MCF 10A (cell line): Measurements from ENCODE around the gene DMRT1. TPM values are rescaled to one million over a fixed set of nuclear protein-coding genes. Genes with fewer than 3 reads are reported as not detected.

Experiments
- BruUV-seq: library from RNA; stranded (reverse); fragments of 400-500 nt; replicated peaks from 2 replicates; lab custom pipeline; 2021; lab: Mats Ljungman, UMichigan
- CTCF ChIA-PET: fragments of 300-600 bp; sonication (Branson Sonifier 250); formaldehyde crosslinking; extraction: SDS; loops from one replicate; lab custom pipeline; 2021; ENCODE audit warnings: antibody characterized with exemption, inconsistent platforms; lab: Yijun Ruan, JAX
- POLR2A ChIA-PET: fragments of 300-600, 350-650 bp; sonication (Branson Sonifier 250); formaldehyde crosslinking; extraction: SDS; loops from one replicate; lab custom pipeline; 2020; ENCODE audit warnings: antibody characterized with exemption, inconsistent platforms; lab: Yijun Ruan, JAX
- DNase-seq: peaks from one replicate; pipeline ENCODE4 v3.0.0-alpha.2; 2018; ENCODE audit not compliant: unreplicated experiment
- H3K27ac Mint-ChIP-seq: one replicate; pipeline ENCODE4 v1.8.0; 2022; ENCODE audit warnings: mild to moderate bottlenecking, low read depth, mixed read lengths; ENCODE audit not compliant: unreplicated experiment
- H3K27me3 Mint-ChIP-seq: one replicate; pipeline ENCODE4 v1.8.0; 2022; ENCODE audit warnings: mixed read lengths; ENCODE audit not compliant: insufficient read depth, unreplicated experiment
- H3K36me3 Mint-ChIP-seq: one replicate; pipeline ENCODE4 v1.8.0; 2022; ENCODE audit warnings: mild to moderate bottlenecking, moderate library complexity, mixed read lengths; ENCODE audit not compliant: insufficient read depth, unreplicated experiment
- H3K4me1 Mint-ChIP-seq: one replicate; pipeline ENCODE4 v1.8.0; 2022; ENCODE audit warnings: mixed read lengths; ENCODE audit not compliant: insufficient read depth, unreplicated experiment
- H3K4me3 Mint-ChIP-seq: one replicate; pipeline ENCODE4 v1.8.0; 2022; ENCODE audit warnings: mild to moderate bottlenecking, moderate library complexity, mixed read lengths; ENCODE audit not compliant: unreplicated experiment
- H3K9me3 Mint-ChIP-seq: one replicate; pipeline ENCODE4 v1.8.0; 2022; ENCODE audit warnings: mixed read lengths; ENCODE audit not compliant: unreplicated experiment
- intact Hi-C: fragments of 100-400 bp; cut with micrococcal nuclease; formaldehyde crosslinking; loops from 2 replicates; pipeline ENCODE4 v1.14.1; 2022
- total RNA-seq: library from RNA; stranded (reverse); gene quantifications from 2 replicates; pipeline ENCODE4 v1.2.3, GENCODE V29; 2022
- TF ChIP-seq, protein P1 (sequence below): fragments of 200-600 bp; IDR thresholded peaks from one replicate; pipeline ENCODE4 v1.8.0; 2022; ENCODE audit warnings: antibody characterized with exemption, mild to moderate bottlenecking; ENCODE audit not compliant: unreplicated experiment

DMRT1 gene
- total RNA-seq, 1 experiment from 2014 or later = not detected

- no peaks in the 10 kb centered on the region for H3K4me1 Mint-ChIP-seq
- peaks cover 41% of the 10 kb centered on the region for H3K27me3 Mint-ChIP-seq
- TF ChIP-seq, protein P1, sequence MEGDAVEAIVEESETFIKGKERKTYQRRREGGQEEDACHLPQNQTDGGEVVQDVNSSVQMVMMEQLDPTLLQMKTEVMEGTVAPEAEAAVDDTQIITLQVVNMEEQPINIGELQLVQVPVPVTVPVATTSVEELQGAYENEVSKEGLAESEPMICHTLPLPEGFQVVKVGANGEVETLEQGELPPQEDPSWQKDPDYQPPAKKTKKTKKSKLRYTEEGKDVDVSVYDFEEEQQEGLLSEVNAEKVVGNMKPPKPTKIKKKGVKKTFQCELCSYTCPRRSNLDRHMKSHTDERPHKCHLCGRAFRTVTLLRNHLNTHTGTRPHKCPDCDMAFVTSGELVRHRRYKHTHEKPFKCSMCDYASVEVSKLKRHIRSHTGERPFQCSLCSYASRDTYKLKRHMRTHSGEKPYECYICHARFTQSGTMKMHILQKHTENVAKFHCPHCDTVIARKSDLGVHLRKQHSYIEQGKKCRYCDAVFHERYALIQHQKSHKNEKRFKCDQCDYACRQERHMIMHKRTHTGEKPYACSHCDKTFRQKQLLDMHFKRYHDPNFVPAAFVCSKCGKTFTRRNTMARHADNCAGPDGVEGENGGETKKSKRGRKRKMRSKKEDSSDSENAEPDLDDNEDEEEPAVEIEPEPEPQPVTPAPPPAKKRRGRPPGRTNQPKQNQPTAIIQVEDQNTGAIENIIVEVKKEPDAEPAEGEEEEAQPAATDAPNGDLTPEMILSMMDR = no peak
- CTCF ChIA-PET = interaction anchor here (0.7 to 1.6 kb wide), 4 partner anchors 31 to 169 kb away, joined by 3 to 5 read pairs (median 3); no protein-coding TSS in a partner anchor
- H3K4me3 Mint-ChIP-seq = no peak overlapping the region
- BruUV-seq = no TSS peak
- intact Hi-C loops = no loop called here
- H3K36me3 Mint-ChIP-seq = no peaks in the 10 kb centered on the region
- no peaks in the 10 kb centered on the region for H3K9me3 Mint-ChIP-seq
- POLR2A ChIA-PET = no interaction called here
- DNase-seq = no peak
- no peak overlapping the region for H3K27ac Mint-ChIP-seq
These were observed 132.8 kb downstream of the DMRT1 start for GRCh38 chr9:974031-974995.

GRCh38 chr9:974996-975739 lies 133.7 kb downstream of the DMRT1 start:
- POLR2A ChIA-PET = no interaction called here
- CTCF ChIA-PET = interaction anchor here (0.7 to 1.6 kb wide), 5 partner anchors 30 to 168 kb away, joined by 3 to 5 read pairs (median 3); no protein-coding TSS in a partner anchor
- Mint-ChIP-seq H3K4me3 (no peak overlapping the region), H3K4me1 (no peaks in the 10 kb centered on the region), H3K36me3 (no peaks in the 10 kb centered on the region), H3K9me3 (no peaks in the 10 kb centered on the region), H3K27ac (no peak overlapping the region), H3K27me3 (peaks cover 50% of the 10 kb centered on the region)
- TF ChIP-seq, protein P1 = no peak
- intact Hi-C loops = no loop called here
- no peak for DNase-seq
- BruUV-seq = no TSS peak

DNA sequence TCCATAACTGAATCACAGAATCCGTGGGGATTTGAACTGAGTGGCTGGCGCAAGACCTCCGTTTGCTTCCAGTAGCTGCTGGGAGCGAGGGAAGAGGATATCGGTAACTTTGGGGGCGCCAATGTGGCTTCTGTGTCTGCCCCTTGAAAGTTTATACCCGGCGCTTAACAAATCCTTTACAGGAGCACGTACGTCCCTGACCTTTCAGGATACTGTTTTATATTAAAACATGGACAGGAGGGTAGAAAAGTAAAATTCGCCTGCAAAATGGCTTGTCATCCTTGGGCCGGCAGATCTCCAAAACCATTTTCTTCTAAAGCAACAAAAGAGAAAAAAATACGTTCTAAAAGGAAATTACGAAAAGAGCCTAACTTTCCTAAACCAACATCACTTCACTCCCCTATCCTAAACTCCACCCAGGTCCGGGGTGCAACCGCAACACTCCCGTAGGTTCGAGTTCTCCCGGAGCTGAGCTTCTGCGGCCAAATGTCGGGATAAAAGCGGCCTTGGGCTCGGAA lies 134.3 kb downstream of the DMRT1 start:
- no peak overlapping the region for H3K4me3 Mint-ChIP-seq
- ChIA-PET CTCF (interaction anchor here (0.7 kb wide), 1 partner anchor 95 kb away, joined by 3 read pairs; no protein-coding TSS in a partner anchor), POLR2A (no interaction called here)
- H3K36me3 Mint-ChIP-seq = no peaks in the 10 kb centered on the region
- H3K27ac Mint-ChIP-seq = no peak overlapping the region
- BruUV-seq = no TSS peak
- no peaks in the 10 kb centered on the region for H3K4me1 Mint-ChIP-seq
- H3K27me3 Mint-ChIP-seq = peaks cover 56% of the 10 kb centered on the region
- intact Hi-C loops = no loop called here
- H3K9me3 Mint-ChIP-seq = no peaks in the 10 kb centered on the region
- TF ChIP-seq, protein P1 = no peak
- no peak for DNase-seq
